HG03439 (cell line): Measurements from ENCODE around the gene SLC2A10.

Experiments used
- ATAC-seq: cut with Tn5 transposase; IDR thresholded peaks from one replicate; pipeline ENCODE4 v1.9.1; 2021; ENCODE audit warnings: mild to moderate bottlenecking, moderate library complexity; ENCODE audit not compliant: unreplicated experiment

Gene SLC2A10

DNA sequence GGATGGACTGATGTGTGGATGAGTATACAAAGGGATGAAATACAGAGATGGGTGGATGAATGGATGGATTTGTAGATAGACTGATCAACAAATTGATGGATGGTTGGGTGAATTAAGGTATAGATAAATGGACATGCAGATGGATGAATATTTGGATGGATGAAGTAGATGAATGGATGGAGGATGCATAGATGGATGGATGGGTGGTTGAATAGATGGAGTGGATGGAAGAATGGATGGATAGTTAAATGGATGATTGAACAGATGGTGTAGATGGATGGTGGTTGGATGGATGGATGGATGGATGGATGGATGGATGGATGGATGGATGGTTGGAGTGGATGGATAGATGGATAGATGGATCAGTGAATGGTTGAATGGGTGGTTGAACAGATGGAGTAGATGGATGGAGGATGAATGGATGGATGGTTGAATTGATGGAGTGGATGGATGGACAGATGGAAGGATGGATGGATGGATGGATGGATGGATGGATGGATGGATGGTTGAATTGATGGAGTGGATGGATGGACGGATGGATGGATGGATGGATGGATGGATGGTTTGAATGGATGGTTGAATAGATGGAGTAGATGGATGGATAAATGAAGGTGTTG is 15.0 kb downstream of the SLC2A10 start:
- ATAC-seq = no peak

DNA sequence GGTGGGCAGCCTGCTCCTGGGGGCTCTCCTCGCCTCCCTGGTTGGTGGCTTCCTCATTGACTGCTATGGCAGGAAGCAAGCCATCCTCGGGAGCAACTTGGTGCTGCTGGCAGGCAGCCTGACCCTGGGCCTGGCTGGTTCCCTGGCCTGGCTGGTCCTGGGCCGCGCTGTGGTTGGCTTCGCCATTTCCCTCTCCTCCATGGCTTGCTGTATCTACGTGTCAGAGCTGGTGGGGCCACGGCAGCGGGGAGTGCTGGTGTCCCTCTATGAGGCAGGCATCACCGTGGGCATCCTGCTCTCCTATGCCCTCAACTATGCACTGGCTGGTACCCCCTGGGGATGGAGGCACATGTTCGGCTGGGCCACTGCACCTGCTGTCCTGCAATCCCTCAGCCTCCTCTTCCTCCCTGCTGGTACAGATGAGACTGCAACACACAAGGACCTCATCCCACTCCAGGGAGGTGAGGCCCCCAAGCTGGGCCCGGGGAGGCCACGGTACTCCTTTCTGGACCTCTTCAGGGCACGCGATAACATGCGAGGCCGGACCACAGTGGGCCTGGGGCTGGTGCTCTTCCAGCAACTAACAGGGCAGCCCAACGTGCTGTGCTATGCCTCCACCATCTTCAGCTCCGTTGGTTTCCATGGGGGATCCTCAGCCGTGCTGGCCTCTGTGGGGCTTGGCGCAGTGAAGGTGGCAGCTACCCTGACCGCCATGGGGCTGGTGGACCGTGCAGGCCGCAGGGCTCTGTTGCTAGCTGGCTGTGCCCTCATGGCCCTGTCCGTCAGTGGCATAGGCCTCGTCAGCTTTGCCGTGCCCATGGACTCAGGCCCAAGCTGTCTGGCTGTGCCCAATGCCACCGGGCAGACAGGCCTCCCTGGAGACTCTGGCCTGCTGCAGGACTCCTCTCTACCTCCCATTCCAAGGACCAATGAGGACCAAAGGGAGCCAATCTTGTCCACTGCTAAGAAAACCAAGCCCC is 16.0 kb downstream of the SLC2A10 start:
- ATAC-seq = no peak

DNA sequence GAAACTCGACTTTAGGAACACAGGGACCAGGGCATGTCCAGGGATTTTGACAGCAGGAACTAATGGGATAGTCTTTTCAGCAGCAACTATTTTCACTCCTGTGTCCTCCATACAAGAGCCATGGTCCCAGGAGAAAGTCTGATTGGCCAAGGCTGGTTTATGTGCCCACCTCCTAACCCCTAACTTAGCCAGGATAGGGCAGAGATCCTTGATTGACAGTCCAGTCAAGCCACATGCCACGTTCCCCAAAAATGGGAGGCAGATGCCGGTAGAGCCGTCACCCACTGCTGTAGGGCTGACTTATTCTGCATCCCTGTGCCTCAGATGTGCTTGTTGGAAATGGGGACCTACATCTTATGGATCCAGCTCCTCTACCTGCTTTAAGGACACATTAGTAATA is 22.3 kb downstream of the SLC2A10 start:
- no peak for ATAC-seq

DNA sequence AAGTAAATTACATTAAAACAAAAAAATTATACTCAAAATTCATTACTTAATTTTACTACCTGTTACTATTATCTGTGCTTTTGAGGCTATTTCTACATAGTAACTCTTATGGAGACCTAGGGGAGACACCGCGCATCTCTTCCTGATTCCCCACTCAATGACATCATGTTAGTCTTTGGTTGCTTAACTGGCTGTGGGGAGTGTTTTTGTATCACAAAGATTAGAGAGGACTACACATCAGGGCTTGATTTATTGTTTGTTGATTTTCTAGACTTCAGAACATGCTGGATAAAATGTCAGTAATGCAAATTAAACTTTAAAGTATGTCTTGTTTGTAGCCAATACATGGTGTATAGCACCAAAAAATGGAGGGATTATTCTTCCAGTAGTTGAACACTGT is 26.0 kb downstream of the SLC2A10 start:
- ATAC-seq = no peak

DNA sequence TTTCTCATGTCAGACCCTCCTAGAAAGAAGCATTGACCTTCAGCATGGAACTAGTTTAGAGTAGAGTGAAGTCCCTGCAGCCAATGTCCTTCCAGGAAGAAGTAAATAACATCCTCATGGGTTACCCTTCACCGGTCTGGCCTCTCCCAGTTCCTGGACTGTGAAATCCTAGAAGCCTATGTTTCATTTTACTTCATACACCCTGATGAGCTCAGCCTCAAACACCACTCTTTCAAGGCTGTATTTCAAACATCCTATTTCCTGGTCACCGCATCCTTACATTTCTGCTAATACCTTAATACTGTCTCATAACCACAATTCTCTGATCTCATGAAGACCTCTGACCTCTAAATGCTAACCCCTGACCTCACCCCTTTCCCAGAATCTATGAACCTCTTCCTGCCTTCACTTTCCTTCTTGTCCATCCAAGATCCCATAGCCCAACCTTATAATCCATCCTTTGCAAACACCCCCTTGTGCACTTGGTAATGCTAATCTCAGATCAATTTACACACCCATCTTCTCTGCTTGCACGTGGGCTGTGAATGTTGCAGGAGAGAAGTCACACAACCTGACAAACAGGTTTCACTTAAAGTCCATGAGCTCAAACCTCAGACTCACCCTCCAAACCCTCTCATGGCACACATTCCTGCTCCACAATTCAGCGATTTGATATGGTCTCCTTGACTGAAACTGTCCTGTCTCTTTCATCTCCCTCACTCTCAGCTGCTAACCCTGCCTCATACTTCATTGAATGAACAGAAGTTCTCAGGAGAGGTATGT is 30.2 kb downstream of the SLC2A10 start:
- no peak for ATAC-seq

DNA sequence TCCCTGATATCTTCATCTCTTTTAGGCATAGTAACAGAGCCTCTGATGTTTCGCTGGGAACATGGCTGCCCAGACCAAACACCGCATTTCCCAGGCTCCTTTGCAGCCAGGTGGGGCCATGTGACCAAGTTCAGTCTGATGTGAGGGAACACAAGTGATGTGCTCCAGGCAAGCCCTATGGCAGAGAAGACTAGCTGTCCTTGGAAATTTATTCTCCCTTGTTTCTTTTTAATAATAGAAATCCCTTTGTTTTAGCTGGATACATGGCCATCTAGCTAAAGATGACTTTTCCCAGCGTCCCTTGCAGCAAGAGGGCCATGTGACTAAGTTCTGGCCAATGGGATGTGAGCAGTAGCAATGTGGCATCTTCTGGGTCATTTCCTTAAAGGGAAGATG is 30.8 kb downstream of the SLC2A10 start:
- ATAC-seq = no peak

DNA sequence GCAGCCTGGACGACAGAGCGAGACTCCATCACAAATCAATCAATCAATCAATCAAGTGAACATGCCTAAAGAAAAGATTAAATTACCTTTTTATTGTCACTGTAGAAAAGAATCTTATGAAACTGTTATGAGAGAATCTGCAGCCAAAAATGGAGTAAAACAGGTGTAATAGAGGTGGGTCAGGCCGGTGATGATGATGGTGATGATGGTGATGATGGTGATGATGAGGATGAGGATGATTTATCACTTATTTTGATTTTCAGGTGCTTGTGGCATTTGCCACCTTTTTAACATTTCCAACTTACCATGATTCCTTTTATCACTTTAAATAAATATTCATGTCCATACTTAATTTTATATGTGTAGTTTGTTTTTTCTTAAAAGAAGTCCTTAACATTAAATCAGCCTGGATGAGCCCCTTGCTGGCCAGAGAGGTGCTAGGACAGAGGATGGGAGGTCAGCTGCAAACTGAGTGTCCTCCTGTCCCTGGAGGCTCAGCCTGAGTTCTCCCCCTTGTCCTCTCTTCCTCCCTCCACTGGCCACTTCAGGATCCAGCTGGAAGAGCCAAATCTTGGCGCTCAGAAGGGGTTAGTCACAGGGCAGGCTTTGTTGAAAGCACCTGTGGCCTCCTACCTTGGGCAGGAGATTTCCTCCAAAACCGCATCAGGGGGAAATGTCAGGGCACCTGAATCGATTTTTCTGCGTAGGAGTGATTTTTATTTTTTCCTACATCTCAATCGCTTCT is 32.6 kb downstream of the SLC2A10 start:
- ATAC-seq = no peak

DNA sequence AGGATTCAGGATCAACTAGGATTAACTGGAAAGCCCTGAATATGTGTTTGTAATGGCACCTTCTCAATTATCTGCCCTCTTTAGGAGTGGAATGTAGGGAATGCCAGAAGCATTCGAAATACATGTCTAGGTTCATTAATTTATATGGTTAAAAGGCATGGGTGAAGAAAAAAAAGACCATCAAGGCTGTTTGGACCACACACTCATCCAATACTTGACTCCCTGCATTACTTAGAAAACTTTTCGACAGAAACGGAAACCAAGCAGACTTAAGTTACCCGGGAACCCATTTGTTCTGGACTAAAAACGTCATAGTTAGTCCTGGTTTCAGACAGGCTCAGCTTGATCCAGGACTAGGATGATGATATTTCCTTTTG is 33.2 kb downstream of the SLC2A10 start:
- no peak for ATAC-seq

DNA sequence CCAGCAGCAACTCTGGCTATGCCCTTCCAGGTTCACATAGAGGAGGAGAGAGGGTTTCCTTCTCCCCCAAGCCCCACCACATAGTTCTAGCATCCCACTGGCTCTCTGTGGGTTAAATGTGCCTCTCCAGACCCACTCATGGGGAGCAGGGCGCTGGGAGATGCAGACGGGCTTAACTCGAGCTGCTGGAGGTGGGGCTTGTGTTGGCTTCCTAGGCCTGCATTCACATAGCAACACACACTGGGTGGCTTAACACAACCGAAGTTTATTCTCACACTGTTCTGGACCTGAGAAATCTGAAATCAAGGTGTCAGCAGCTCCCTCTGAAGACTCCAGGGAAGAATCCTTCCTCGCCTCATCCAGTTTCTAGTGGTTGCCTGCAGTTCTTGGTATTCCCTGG is 33.6 kb downstream of the SLC2A10 start:
- ATAC-seq = no peak

DNA sequence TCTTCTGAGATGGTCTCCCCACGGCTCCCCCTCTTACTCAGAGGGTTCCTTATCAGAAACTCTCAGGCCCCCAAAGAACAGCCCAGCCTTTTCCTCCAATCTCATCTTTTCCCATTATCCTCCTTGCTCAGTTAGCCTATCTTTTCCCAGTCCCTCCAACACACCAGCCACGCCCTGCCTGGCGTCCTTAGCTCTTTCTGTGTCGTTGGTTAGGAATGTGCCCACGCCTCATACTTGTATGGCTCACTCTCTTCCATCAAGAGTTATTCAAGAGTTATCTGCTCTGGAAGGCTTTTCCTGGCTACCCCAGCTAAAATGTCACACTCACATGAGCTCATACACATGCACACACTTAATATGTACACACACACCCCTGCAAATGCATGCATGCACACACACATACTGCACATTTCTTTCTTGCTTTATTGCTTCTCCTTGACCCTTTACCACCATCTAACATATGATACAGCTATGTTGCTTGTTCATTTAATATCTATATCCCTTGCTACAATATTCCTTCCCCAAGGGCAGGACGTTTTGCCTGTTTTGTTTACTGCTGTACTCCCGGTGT is 37.6 kb downstream of the SLC2A10 start:
- ATAC-seq = no peak

DNA sequence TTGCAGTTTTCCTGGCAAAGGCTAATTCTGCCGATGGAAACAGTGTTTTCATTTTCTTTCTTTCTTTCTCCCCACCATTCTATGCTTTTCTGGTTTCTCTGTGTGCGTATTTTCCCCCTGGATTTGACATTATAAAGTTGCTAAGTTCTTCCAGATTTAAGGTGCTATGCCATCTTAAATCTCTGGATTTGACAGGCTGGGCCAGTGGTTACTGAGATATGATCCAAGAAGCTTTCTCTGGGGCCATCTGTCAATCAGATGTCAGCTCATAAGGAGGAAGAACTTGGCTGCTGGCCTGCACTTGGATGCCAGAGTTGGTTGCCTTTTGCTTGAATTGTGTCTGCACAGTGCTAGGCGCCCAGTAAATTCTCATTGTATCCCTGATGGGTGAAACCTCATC is 39.7 kb downstream of the SLC2A10 start:
- no peak for ATAC-seq

DNA sequence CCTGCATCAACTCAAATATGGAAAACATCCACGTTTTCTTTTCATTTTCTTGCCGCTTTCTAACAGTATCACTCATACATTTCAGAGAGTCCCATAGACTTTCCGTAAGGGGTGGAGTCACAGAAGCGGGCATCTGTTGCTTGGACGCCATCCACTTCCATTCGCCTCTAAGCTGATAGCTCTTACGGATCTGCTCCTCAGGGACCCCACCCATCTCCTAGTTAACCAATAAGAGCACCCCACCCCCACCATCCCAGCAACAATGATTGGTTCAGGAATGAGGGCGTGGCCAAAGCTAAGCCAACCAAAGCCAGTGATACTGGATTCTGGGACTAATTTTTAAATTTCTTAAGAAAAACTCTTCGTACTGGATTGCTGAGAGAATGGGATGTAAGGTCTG is 42.4 kb downstream of the SLC2A10 start:
- ATAC-seq = no peak

DNA sequence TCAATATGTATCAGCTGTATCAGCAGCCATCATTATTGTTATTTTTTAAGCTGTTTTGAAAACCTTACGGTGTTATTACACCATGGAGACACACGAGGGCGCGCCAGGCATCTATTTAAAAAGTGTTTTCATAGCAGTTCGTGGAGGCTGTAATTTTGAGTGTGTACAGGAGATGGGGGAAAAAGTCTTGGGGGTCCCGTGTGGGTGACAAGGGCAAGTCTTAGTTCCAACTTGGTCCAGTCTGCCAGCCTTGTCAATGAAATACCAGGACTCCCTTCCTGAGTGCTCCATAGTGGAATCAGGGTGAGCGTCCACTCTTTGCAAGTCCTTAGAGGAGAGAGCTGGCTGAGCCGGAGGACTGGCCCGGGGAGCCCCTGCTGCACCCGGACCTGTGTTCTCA is 43.3 kb downstream of the SLC2A10 start:
- no peak for ATAC-seq

DNA sequence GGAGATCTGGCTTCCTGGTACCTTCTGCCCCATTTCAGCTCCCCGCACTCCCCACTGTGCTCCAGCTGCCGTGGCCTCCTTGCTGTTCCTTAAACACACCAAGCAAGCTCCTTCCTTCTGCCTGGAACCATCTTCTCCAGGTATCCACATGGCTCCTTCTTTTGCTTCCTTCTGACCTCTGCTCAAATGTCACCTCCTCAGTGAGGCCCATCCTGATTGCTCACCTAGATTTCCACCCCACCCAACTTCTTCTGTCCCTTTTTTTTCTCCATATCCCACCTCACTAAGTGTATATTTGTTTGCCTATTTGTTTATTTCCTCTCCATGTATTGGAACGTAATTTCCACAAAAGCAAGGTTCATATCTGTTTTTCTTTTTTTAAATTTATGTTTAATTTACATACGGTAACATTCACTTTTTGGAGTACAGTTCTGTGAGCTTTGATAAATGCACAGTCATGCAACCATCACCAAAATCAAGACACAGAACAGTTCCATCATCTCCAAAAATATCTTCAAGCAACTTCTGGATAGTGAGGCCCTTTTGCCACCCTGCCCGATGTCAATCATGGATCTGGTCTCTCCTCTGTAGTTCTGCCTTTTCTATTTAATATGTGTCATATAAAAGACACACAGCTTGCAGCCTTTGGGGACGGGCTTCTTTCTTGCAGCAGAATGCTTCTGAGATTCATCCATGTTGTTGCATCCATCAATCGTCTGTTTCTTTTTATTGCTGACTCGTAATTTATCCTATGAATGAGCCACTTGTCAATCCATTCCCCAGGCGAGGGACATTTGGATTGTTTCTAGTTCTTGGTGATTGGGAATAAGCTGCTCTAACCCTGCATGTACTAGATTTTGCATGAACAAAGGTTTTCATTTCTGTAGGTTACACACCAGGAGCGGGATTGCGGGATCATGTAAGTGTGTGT is 46.3 kb downstream of the SLC2A10 start:
- no peak for ATAC-seq

DNA sequence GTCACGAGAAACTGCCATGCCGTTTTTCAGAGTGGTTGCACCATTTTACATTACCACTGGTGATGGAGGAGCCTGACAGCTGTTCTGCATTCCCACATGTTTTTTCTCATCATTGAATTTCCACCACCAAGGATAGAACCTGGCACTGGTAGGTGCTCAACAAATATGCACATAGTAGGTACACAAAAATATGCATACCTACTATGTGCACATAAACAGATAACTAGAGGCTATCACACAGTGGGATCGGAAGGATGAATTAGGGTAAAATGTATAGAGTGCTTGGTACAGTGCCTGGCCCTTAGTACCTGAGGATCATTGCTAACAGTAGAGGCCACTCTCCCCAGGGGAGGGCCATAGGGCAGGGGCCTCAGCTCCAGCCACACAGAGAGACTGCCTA is 47.0 kb downstream of the SLC2A10 start:
- no peak for ATAC-seq

DNA sequence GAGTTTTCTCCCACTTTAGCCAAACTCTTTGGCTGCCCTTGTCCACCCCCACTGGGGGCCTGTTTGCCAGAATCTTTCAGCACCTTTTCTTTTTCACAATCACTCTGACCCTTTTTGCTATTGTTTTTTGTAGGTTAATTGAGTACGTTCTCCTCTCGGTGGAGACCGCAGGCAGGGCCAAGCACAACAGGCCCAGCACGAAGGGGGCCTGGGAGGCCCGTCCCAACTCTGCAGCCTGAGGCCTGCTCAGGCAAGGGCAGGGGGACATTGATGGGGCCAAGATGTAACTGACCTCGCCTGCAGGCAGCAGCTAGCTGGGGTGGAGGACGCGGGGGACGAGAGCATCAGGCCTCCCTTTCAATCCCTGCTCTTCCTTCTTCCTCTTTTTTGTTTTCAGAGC is 47.7 kb downstream of the SLC2A10 start:
- no peak for ATAC-seq

DNA sequence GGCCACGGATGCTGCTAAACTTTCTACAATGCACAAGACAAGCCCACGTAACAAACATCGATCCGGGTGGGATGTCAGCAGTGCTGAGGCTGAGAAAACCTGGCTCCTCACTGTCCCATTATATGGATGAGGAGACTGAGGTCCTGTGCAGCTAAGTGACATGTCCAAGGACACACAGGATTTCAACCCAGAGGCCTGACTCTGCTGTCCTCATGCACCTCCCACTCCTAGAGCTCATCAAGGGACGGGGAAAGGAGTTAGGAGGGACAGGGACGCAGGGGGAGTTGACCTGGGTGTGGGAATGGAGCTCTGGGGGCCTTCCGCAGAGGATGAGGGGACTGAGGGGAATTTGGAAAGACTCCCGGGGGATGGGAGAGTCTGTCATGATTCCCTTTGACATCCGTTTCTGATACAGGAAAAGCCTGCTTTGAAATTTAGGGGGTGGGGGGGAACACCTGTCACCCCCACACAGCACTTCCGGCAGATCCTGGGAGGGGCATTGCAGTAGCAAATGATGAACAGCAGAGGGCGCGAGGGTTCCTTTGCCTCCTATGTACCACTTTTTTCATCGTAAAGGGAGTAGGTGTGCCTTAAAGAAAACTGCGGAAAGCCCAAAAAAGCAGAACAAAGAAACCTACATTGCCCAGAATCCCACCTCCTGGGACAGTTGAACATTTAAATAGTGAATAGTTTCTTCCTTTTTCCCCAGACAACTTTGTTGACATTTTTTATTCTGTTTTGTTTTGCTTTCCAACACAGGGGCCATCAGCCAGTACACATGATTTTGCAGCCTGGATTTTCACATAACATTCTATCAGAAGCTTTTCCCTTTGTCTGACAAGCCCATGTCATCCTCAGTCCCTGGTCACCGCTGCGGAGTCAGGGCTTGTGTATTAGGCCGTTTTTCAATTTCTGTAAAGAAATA is 48.6 kb downstream of the SLC2A10 start:
- no peak for ATAC-seq

DNA sequence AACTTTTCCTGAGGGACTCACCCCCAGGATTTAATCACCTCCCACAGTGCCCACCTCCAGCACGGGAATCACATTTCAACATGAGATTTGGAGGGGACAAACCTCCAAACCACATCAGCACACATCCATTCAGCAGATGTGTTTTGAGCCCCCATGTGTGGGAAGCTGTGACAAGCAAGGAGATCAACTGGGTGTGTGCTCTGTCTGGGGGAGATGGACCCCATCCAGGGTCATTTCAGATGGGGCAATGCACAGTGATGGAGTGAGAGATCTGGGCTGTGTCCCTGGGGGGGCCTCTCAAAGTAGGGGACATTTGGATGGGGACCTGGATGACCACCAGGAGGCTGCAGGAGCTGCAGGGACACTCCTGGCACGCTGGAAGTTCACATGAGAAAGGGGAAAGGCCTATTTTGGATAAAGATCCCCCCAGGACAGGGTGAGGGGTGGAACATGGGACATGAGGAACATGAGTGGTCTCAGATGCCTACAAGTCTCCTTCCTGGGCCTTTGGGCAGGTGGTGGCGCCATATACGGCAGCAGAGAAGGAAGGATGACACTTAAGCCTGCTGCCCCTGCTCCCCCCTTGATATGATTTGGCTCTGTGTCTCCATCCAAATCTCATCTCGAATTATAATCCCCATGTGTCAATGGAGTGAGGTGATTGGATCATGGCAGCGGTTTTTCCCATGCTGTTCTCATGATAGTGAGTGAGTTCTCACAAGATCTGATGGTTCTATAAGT is 49.6 kb downstream of the SLC2A10 start:
- ATAC-seq = no peak
